Suprapubic skin (tissue), 4 donors: Measurements from ENCODE around the gene PRCD. TPM values are rescaled to one million over a fixed set of nuclear protein-coding genes. Genes with fewer than 3 reads are reported as not detected.

Experiments
- DNase-seq, 2 donors: peaks; one replicate each; pipeline ENCODE4 v3.0.0-alpha.2; 2019; ENCODE audit warnings: low spot score in 2 of 2
- H3K27ac ChIP-seq: fragments of 200-600 bp; sonication (generic); one replicate; pipeline ENCODE4 v1.5.1; 2019
- H3K27me3 ChIP-seq: fragments of 200-600 bp; sonication (generic); one replicate; pipeline ENCODE4 v1.5.1; 2019
- H3K36me3 ChIP-seq: fragments of 200-600 bp; sonication (generic); one replicate; pipeline ENCODE4 v1.5.1; 2019
- H3K4me1 ChIP-seq: fragments of 200-600 bp; sonication (generic); one replicate; pipeline ENCODE4 v1.5.1; 2019
- H3K4me3 ChIP-seq: fragments of 200-600 bp; sonication (generic); one replicate; pipeline ENCODE4 v1.5.1; 2019; ENCODE audit warnings: mild to moderate bottlenecking
- H3K9me3 ChIP-seq: fragments of 200-600 bp; sonication (generic); one replicate; pipeline ENCODE4 v1.5.1; 2019
- CTCF ChIP-seq, 2 donors: fragments of 200-600 bp in 1 of 2; fragments of 450-650 bp in 1 of 2; sonication (generic) in 1 of 2; IDR thresholded peaks; one replicate each; pipeline ENCODE4 v1.5.1; 2016 to 2019; ENCODE audit warnings: antibody characterized with exemption in 2 of 2, mild to moderate bottlenecking in 1 of 2, moderate library complexity in 1 of 2
- EP300 ChIP-seq: sonication (generic); formaldehyde crosslinking; IDR thresholded peaks from one replicate; pipeline ENCODE4 v1.6.1; 2017; ENCODE audit warnings: antibody characterized with exemption
- POLR2A ChIP-seq, 2 donors: fragments of 450-650 bp; IDR thresholded peaks; one replicate each; pipeline ENCODE4 v1.6.1; 2017; ENCODE audit warnings: antibody characterized with exemption in 2 of 2, mild to moderate bottlenecking in 2 of 2, moderate library complexity in 2 of 2
- POLR2AphosphoS5 ChIP-seq, 3 donors: sonication (generic); formaldehyde crosslinking; IDR thresholded peaks; one replicate each; pipeline ENCODE4 v1.6.1; 2017; ENCODE audit warnings: antibody characterized with exemption in 3 of 3
- WGBS: methylation state at CpG from one replicate; pipeline ENCODE4 v1.1.5; 2018; 5-methylcytosine and 5-hydroxymethylcytosine counted together
- total RNA-seq, 4 donors: library from RNA; depleted of rRNA; stranded (reverse); fragments of >200 nt; gene quantifications; one replicate each; pipeline ENCODE4 v1.1.0, GENCODE V29; 2016

PRCD gene
- total RNA-seq, 4 donors from 2014 or later = 1.3 to 2.8 (median 2.2) TPM; not detected in 1

DNA sequence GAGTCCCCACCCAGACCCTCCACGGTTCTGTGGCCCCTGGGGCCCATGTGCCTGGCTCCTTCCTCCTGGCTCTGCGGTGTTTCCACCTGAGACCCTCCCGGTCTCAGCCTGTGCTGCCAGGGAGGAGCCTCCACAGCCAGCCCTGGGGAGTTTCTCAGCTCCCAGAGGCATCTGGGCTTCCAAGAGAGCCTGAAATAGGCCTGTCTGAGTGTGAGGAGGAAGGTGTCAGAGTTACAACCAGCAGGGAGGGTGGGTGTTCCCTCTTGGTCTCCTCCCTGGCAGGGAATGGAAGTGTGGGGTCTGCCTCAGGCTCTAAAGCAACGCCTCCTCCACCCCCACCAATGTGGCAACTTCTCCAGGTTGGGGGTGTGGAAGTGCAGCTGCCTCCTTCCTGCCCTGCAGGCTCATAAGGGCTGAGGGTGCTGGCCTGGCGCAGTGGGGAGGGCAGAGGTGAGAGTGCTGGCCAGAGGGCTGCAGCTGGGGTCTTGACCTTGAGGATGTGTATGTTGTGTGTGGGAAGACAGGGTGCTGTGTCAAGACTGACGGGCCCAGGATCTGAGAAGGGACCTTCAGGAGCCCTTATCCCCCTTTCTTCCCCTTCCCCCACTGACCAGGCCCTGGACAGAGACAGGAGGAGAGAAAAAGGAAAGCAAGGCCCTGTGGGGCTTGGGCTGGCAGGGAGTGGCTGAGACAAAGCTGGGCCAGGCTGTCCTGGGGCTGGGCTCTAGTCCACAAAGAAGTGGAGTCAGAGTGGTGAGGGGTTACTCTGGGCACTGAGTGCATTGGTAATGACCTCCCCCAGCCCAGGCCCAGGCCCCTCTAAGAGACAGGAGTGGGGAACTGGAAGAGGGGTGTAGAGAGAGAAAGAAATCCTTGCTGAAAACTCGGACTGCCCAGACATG, 4.8 kb upstream of the PRCD start:
- H3K27ac ChIP-seq = no peak overlapping the region

DNA sequence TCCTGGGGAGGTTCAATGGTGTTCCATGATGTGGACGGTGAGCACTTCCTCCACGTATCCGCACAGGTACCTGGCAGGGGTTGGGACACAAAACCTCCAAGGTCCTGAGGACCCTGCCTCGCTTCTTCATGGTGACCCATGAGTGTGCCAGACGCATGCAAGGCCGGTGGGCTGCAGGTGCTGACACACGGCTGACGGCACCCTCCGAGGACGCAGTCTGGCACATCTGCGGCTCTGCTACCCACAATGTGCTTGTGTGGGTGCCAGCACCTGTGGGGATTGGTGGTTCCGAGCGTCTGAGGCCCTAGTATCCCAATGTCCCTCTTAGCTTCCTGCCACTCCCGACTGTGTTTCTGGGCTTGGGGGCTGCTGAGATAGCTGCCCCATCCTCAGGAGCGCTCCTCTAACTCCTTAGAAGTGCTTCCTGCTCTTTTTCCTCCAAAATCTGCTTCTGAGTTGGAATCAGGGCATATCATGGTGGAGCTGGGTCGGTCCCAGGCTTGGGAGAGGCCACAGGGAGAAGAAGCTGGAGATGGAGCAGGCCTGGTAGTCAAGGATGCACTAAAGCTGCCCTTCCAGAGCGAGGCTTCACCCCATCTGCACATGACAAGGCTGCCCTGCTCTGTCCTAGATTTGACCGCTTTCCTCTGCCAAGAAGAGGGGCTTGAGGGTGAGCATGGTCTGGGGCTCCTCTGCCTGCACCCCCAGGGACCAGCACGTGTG, 3.9 kb upstream of the PRCD start:
- no peak for TF ChIP-seq CTCF (IDR thresholded peaks at IDR 0.05)
- no peak for TF ChIP-seq POLR2AphosphoS5 (IDR thresholded peaks at IDR 0.05)
- no peak for TF ChIP-seq POLR2A (IDR thresholded peaks at IDR 0.05)
- no peak for TF ChIP-seq EP300
- H3K27me3 ChIP-seq = peaks cover 6% of the 10 kb centered on the region
- H3K27ac ChIP-seq = no peak overlapping the region
- H3K4me1 ChIP-seq = peaks cover 50% of the 10 kb centered on the region
- DNase-seq = no peak
- no peaks in the 10 kb centered on the region for H3K36me3 ChIP-seq
- no peak overlapping the region for H3K4me3 ChIP-seq
- H3K9me3 ChIP-seq = no peaks in the 10 kb centered on the region
- 86% methylated on average over 19 of the region's 19 CpGs for WGBS

More for the DNA sequence above, 4.8 kb upstream of the PRCD start:
- Histone ChIP-seq H3K36me3 (no peaks in the 10 kb centered on the region), H3K4me1 (peaks cover 50% of the 10 kb centered on the region), H3K4me3 (no peak overlapping the region), H3K9me3 (no peaks in the 10 kb centered on the region), H3K27me3 (peaks cover 6% of the 10 kb centered on the region)
- no peak for TF ChIP-seq EP300
- TF ChIP-seq CTCF (IDR thresholded peaks at IDR 0.05) = no peak
- TF ChIP-seq POLR2A (IDR thresholded peaks at IDR 0.05) = no peak
- no peak for TF ChIP-seq POLR2AphosphoS5 (IDR thresholded peaks at IDR 0.05)
- 79% methylated on average over 6 of the region's 7 CpGs for WGBS
- DNase-seq = no peak

DNA sequence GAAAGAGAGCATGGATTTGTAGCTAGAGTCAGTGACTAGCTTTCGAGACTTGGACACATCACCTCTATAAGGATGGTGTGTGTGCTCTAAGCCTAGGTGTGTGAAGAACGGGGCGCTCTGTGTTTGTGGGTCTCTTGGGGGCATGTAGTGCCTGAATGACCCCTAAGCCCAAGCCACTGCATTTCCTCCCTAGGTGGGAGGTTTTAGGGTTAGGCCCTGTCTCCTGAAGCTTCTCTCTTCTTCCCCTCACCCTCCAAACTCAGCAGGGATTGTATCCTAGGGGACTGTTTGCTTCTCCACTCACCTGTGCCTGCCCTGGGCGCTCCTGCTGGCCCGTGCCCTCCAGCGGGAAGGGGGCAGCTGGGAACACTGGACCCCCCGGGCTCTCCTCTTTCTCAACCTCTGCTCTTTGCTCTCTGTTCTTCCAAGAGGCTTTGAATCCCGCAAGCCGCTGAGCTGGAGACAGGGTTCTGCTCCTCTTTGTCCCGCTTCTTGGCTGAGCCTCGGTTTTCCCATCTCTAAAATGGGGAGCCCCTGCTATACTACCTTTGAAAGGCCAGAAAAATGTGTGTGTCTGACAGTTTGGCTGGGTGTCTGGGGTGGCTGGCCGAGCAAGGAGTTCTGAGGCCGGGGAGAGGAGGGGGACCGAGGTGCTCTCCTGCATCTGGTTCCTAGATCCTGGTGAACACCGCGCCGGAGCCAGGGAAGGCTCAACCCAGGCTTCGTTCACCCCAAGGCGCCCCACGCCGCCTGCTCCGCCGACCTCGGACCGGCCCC, 3.1 kb upstream of the PRCD start:
- peaks cover 47% of the 10 kb centered on the region for H3K4me1 ChIP-seq
- DNase-seq = no peak
- H3K4me3 ChIP-seq = peak overlapping the region; percentile 56
- H3K27me3 ChIP-seq = peaks cover 6% of the 10 kb centered on the region
- H3K9me3 ChIP-seq = no peaks in the 10 kb centered on the region
- 86% methylated on average over 11 of the region's 25 CpGs for WGBS
- no peak overlapping the region for H3K27ac ChIP-seq
- no peak for TF ChIP-seq POLR2AphosphoS5 (IDR thresholded peaks at IDR 0.05)
- no peaks in the 10 kb centered on the region for H3K36me3 ChIP-seq

- DNase-seq = no peak
- WGBS = no CpG with 5 or more reads among the region's 26 CpGs
- peaks cover 6% of the 10 kb centered on the region for H3K27me3 ChIP-seq
- H3K4me1 ChIP-seq = peaks cover 47% of the 10 kb centered on the region
- H3K36me3 ChIP-seq = no peaks in the 10 kb centered on the region
- H3K27ac ChIP-seq = no peak overlapping the region
- no peaks in the 10 kb centered on the region for H3K9me3 ChIP-seq
- peak overlapping the region; percentile 56 for H3K4me3 ChIP-seq
- no peak for TF ChIP-seq POLR2A (IDR thresholded peaks at IDR 0.05)
- TF ChIP-seq CTCF (IDR thresholded peaks at IDR 0.05) = no peak
- TF ChIP-seq EP300 = no peak
- no peak for TF ChIP-seq POLR2AphosphoS5 (IDR thresholded peaks at IDR 0.05)
Observed at GRCh38 chr17:76537288-76537577, 2.6 kb upstream of the PRCD start.

- Histone ChIP-seq H3K27ac (peak within 1 kb of the TSS; percentile 57), H3K36me3 (no peaks in the 10 kb centered on the region), H3K4me3 (peak within 1 kb of the TSS; percentile 56), H3K9me3 (no peaks in the 10 kb centered on the region), H3K27me3 (peaks cover 6% of the 10 kb centered on the region), H3K4me1 (peaks cover 51% of the 10 kb centered on the region)
- 0% methylated on average over 3 of the region's 95 CpGs for WGBS
- TF ChIP-seq EP300 = no peak
- peak in 1 of 2 donors; percentile 23 for TF ChIP-seq POLR2A (IDR thresholded peaks at IDR 0.05)
- DNase-seq = no peak
Observed at GRCh38 chr17:76537578-76538280, 2.1 kb upstream of the PRCD start, which contains the start of gene CYGB. Gene CYGB, minus strand, starts transcription at chr17:76537709. Its CDS starts 167 bp downstream, at chr17:76537542.
